Liver (tissue), 9 donors: ENCODE results near the gene CDKN2B-AS1. TPM values are rescaled to one million over a fixed set of nuclear protein-coding genes. Genes with fewer than 3 reads are reported as not detected.

Experiments used
- DNase-seq: peaks from one replicate; pipeline ENCODE4 v3.0.0-alpha.2; 2017; ENCODE audit warnings: low spot score
- H3K27ac ChIP-seq, 2 donors: one replicate each; pipeline ENCODE4 v1.7.0; 2013; ENCODE audit warnings: inconsistent platforms in 2 of 2, low read length in 2 of 2, control low read depth in 1 of 2, low read depth in 1 of 2, mild to moderate bottlenecking in 1 of 2
- H3K27me3 ChIP-seq, 4 donors: one replicate each; pipeline versions ENCODE4 v1.6.1 to v1.7.0; 2013; ENCODE audit warnings: low read length in 3 of 4, inconsistent platforms in 1 of 4, mild to moderate bottlenecking in 1 of 4, moderate library complexity in 1 of 4; ENCODE audit not compliant: control insufficient read depth in 4 of 4, insufficient read depth in 4 of 4
- H3K36me3 ChIP-seq, 4 donors: one replicate each; pipeline versions ENCODE4 v1.6.1 to v1.7.0; 2013; ENCODE audit warnings: low read length in 3 of 4, mild to moderate bottlenecking in 3 of 4, low read depth in 1 of 4, moderate library complexity in 1 of 4; ENCODE audit not compliant: control insufficient read depth in 4 of 4, insufficient read depth in 3 of 4
- H3K4me1 ChIP-seq, 4 donors: one replicate each; pipeline versions ENCODE4 v1.6.1 to v1.7.0; 2013; ENCODE audit warnings: low read length in 3 of 4, mild to moderate bottlenecking in 3 of 4, moderate library complexity in 1 of 4; ENCODE audit not compliant: control insufficient read depth in 4 of 4, insufficient read depth in 4 of 4
- H3K4me3 ChIP-seq, 3 donors: one replicate each; pipeline versions ENCODE4 v1.6.1 to v1.7.0; 2013; ENCODE audit warnings: low read length in 3 of 3, control low read depth in 1 of 3, low read depth in 1 of 3, mild to moderate bottlenecking in 1 of 3
- H3K9ac ChIP-seq, 2 donors: one replicate each; pipeline ENCODE4 v1.7.0; 2013; ENCODE audit warnings: low read length in 2 of 2, mild to moderate bottlenecking in 2 of 2, moderate library complexity in 2 of 2, control low read depth in 1 of 2, low read depth in 1 of 2
- H3K9me3 ChIP-seq, 4 donors: one replicate each; pipeline versions ENCODE4 v1.6.1 to v1.7.0; 2013; ENCODE audit warnings: low read length in 3 of 4; ENCODE audit not compliant: control insufficient read depth in 4 of 4
- ATF3 ChIP-seq: IDR thresholded peaks from 2 replicates; pipeline ENCODE4 v1.6.1; 2016; ENCODE audit warnings: antibody characterized with exemption
- CTCF ChIP-seq: fragments of 150-350 bp; IDR thresholded peaks from 2 replicates; pipeline ENCODE4 v1.5.1; 2017; ENCODE audit warnings: improper control_type of control experiment, low read depth, low read length; ENCODE audit not compliant: missing input control
- EGR1 ChIP-seq, 2 donors: IDR thresholded peaks; 2 replicates each; pipeline ENCODE4 v1.6.1; 2016 to 2018; ENCODE audit warnings: antibody characterized with exemption in 2 of 2, low read depth in 2 of 2
- FOXA1 ChIP-seq: IDR thresholded peaks from 2 replicates; pipeline ENCODE4 v1.6.1; 2016; ENCODE audit warnings: antibody characterized with exemption
- FOXA2 ChIP-seq: IDR thresholded peaks from 2 replicates; pipeline ENCODE4 v1.6.1; 2016; ENCODE audit warnings: antibody characterized with exemption
- GABPA ChIP-seq, 2 donors: IDR thresholded peaks in 1 of 2; conservative IDR thresholded peaks in 1 of 2; 2 replicates each; pipeline ENCODE4 v1.6.1; 2016; ENCODE audit warnings: antibody characterized with exemption in 2 of 2, mild to moderate bottlenecking in 1 of 2, moderate library complexity in 1 of 2
- HNF4A ChIP-seq, 2 donors: conservative IDR thresholded peaks; 2 replicates each; pipeline ENCODE4 v1.6.1; 2016; ENCODE audit warnings: antibody characterized with exemption in 2 of 2, mild to moderate bottlenecking in 2 of 2
- HNF4G ChIP-seq: IDR thresholded peaks from 2 replicates; pipeline ENCODE4 v1.6.1; 2016; ENCODE audit warnings: antibody characterized with exemption
- JUND ChIP-seq, 2 donors: IDR thresholded peaks; 2 replicates each; pipeline ENCODE4 v1.6.1; 2016; ENCODE audit warnings: antibody characterized with exemption in 2 of 2
- NR2F2 ChIP-seq: IDR thresholded peaks from 2 replicates; pipeline ENCODE4 v1.6.1; 2016; ENCODE audit warnings: antibody characterized with exemption
- RAD21 ChIP-seq, 2 donors: IDR thresholded peaks; 2 replicates each; pipeline ENCODE4 v1.6.1; 2016; ENCODE audit warnings: antibody characterized with exemption in 2 of 2, mild to moderate bottlenecking in 2 of 2
- RXRA ChIP-seq, 2 donors: IDR thresholded peaks; 2 replicates each; pipeline ENCODE4 v1.6.1; 2017 to 2018; ENCODE audit warnings: antibody characterized with exemption in 2 of 2, mild to moderate bottlenecking in 1 of 2
- SP1 ChIP-seq: IDR thresholded peaks from 2 replicates; pipeline ENCODE4 v1.6.1; 2018; ENCODE audit warnings: antibody characterized with exemption, mild to moderate bottlenecking
- TAF1 ChIP-seq: conservative IDR thresholded peaks from 2 replicates; pipeline ENCODE4 v1.6.1; 2016; ENCODE audit warnings: antibody characterized with exemption, mild to moderate bottlenecking
- YY1 ChIP-seq: IDR thresholded peaks from 2 replicates; pipeline ENCODE4 v1.6.1; 2016; ENCODE audit warnings: antibody characterized with exemption, mild to moderate bottlenecking
- WGBS: extraction: QIAGEN DNeasy Blood & Tissue Kit; methylation state at CpG from one replicate; pipeline ENCODE4 v1.1.7; 2013; 5-methylcytosine and 5-hydroxymethylcytosine counted together
- polyA plus RNA-seq, 2 donors: library from polyadenylated mRNA; stranded (reverse) in 1 of 2; unstranded in 1 of 2; fragments of 200-250 nt in 1 of 2; fragments of >200 nt in 1 of 2; fragmentation: Nextera tagmentation in 1 of 2; extraction: Ambion mirVana in 1 of 2; gene quantifications; one replicate each; pipeline versions ENCODE4 v1.2.1 to v1.2.3, GENCODE V29; 2013 to 2015
- total RNA-seq, 2 donors: library from RNA; depleted of rRNA; stranded (reverse); fragments of >200 nt; gene quantifications; one replicate each; pipeline ENCODE4 v1.2.3, GENCODE V29; 2014
- TF ChIP-seq, protein P1 (sequence below): IDR thresholded peaks from 2 replicates; pipeline ENCODE4 v1.6.1; 2016; ENCODE audit warnings: antibody characterized with exemption
- TF ChIP-seq, protein P2 (sequence below): IDR thresholded peaks from 2 replicates; pipeline ENCODE4 v1.6.1; 2016; ENCODE audit warnings: antibody characterized with exemption, mild to moderate bottlenecking
- TF ChIP-seq, protein P3 (sequence below): IDR thresholded peaks from 2 replicates; pipeline ENCODE4 v1.6.1; 2016; ENCODE audit warnings: antibody characterized with exemption
- donor health status: healthy.
- donor health status: healthy.
- donor health status: healthy.
- donor health status: healthy.
- donor health status: healthy.

CDKN2B-AS1 gene
- total and polyA plus RNA-seq, 4 donors, result 0.08 to 0.42 TPM; not detected in 2

DNA sequence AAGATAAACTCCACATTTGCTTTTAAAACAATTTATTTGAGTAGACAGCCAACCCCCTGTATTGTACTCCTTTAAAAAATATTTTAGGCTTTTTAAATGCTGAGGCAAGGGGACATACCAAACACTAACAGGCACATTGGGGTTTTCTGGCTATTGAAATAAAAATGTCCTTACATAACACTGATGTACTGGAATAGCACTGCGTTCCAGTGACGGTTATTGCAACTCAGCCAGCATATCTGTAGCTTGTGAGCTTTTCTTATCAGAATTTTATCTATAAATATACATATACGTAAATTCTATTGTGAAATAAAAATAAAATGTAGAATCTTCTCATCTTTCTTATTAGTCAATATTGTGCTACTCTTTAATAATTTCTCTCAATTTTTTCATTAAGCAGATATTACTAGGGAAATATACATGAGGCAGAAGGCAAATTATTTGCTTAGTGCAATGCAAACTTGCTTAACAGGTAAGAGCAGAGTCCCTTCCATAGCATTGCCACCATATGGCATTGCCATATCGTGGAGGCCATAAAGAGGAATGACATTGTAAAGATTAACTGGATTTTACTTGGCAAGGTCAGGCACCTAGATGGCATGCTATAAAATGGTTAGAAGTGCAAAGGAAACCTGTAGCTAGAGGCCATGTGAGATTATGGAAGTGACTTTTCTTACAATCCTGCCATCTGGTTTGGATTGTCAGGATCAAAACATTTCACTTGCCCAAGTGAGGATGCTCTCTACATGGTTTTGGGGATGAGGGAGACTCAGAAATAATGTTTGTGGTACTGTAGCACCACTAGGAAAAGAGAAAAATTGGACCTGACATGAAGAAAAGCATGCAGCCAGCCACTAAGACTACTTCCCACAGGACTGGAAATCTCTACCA, 109.3 kb downstream of the CDKN2B-AS1 start:
- no peak overlapping the region for H3K27ac ChIP-seq
- H3K9me3 ChIP-seq, result no peaks in the 10 kb centered on the region
- no peaks in the 10 kb centered on the region for H3K36me3 ChIP-seq
- no peak for DNase-seq
- H3K4me3 ChIP-seq, result no peak overlapping the region
- WGBS, result 78% methylated on average over 4 of the region's 4 CpGs
- no peak overlapping the region for H3K9ac ChIP-seq
- no peaks in the 10 kb centered on the region for H3K4me1 ChIP-seq
- no peak for TF ChIP-seq HNF4A (conservative IDR thresholded peaks at IDR 0.05)
- TF ChIP-seq NR2F2, result no peak
- TF ChIP-seq, protein P1, sequence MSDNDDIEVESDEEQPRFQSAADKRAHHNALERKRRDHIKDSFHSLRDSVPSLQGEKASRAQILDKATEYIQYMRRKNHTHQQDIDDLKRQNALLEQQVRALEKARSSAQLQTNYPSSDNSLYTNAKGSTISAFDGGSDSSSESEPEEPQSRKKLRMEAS, result no peak
- no peak for TF ChIP-seq RXRA (IDR thresholded peaks at IDR 0.05)
- no peak for TF ChIP-seq FOXA2
- TF ChIP-seq TAF1, result no peak
- TF ChIP-seq GABPA (IDR thresholded peaks at IDR 0.05 in 1 of 2, conservative IDR thresholded peaks at IDR 0.05 in 1 of 2), result no peak
- no peak for TF ChIP-seq HNF4G
- TF ChIP-seq CTCF, result no peak
- TF ChIP-seq, protein P2, sequence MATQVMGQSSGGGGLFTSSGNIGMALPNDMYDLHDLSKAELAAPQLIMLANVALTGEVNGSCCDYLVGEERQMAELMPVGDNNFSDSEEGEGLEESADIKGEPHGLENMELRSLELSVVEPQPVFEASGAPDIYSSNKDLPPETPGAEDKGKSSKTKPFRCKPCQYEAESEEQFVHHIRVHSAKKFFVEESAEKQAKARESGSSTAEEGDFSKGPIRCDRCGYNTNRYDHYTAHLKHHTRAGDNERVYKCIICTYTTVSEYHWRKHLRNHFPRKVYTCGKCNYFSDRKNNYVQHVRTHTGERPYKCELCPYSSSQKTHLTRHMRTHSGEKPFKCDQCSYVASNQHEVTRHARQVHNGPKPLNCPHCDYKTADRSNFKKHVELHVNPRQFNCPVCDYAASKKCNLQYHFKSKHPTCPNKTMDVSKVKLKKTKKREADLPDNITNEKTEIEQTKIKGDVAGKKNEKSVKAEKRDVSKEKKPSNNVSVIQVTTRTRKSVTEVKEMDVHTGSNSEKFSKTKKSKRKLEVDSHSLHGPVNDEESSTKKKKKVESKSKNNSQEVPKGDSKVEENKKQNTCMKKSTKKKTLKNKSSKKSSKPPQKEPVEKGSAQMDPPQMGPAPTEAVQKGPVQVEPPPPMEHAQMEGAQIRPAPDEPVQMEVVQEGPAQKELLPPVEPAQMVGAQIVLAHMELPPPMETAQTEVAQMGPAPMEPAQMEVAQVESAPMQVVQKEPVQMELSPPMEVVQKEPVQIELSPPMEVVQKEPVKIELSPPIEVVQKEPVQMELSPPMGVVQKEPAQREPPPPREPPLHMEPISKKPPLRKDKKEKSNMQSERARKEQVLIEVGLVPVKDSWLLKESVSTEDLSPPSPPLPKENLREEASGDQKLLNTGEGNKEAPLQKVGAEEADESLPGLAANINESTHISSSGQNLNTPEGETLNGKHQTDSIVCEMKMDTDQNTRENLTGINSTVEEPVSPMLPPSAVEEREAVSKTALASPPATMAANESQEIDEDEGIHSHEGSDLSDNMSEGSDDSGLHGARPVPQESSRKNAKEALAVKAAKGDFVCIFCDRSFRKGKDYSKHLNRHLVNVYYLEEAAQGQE, result no peak
- TF ChIP-seq RAD21 (IDR thresholded peaks at IDR 0.05), result no peak
- TF ChIP-seq SP1, result no peak
- no peak for TF ChIP-seq JUND (IDR thresholded peaks at IDR 0.05)
- TF ChIP-seq, protein P3, sequence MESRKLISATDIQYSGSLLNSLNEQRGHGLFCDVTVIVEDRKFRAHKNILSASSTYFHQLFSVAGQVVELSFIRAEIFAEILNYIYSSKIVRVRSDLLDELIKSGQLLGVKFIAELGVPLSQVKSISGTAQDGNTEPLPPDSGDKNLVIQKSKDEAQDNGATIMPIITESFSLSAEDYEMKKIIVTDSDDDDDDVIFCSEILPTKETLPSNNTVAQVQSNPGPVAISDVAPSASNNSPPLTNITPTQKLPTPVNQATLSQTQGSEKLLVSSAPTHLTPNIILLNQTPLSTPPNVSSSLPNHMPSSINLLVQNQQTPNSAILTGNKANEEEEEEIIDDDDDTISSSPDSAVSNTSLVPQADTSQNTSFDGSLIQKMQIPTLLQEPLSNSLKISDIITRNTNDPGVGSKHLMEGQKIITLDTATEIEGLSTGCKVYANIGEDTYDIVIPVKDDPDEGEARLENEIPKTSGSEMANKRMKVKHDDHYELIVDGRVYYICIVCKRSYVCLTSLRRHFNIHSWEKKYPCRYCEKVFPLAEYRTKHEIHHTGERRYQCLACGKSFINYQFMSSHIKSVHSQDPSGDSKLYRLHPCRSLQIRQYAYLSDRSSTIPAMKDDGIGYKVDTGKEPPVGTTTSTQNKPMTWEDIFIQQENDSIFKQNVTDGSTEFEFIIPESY, result no peak
- no peak for TF ChIP-seq FOXA1
- TF ChIP-seq ATF3, result no peak
- TF ChIP-seq YY1, result no peak
- TF ChIP-seq EGR1 (IDR thresholded peaks at IDR 0.05; ENCODE audit: low read depth in 2 of 2), result no peak
- H3K27me3 ChIP-seq, result no peaks in the 10 kb centered on the region
